Measurements from ENCODE around the gene NFIX.

GRCh38 chr19:12991296-12991695 lies 4.0 kb upstream of the NFIX start:
- TF ChIP-seq CTCF (IDR thresholded peaks at IDR 0.05 in 4 of 5, conservative IDR thresholded peaks at IDR 0.05 in 1 of 5) (no peak), POLR2A (IDR thresholded peaks at IDR 0.05) (no peak)

Data from gastrocnemius medialis (tissue), 4 donors.